DND-41 (cell line): ENCODE results near the gene GNAT1.
"Not testable (repeated sequence)": the region's sequence is repeated elsewhere in the genome, so short reads cannot be mapped to it uniquely, and the experiment has no call there.

Experiments
- ATAC-seq: fragments of 200-7000 bp; cut with Tn5 transposase; 3 replicates; pipeline ENCODE4 v1.9.1; 2021; ENCODE audit warnings: low read depth; ENCODE audit not compliant: insufficient read depth
- DNase-seq: peaks from one replicate; pipeline ENCODE4 v3.0.0-alpha.2; 2020
- H2AFZ ChIP-seq: 2 replicates; pipeline ENCODE4 v1.6.0; 2012; ENCODE audit warnings: low read depth, low read length
- H3K27ac ChIP-seq: 2 replicates; pipeline ENCODE4 v1.5.1; 2012; ENCODE audit warnings: low read length, inconsistent platforms
- H3K27me3 ChIP-seq: fragments of 200-600 bp; sonication (generic); 2 replicates; pipeline ENCODE4 v1.6.0; 2012; ENCODE audit warnings: low read length, mild to moderate bottlenecking, inconsistent platforms; ENCODE audit not compliant: insufficient read depth, poor library complexity
- H3K36me3 ChIP-seq: 2 replicates; pipeline ENCODE4 v1.5.1; 2012; ENCODE audit warnings: low read length, inconsistent platforms; ENCODE audit not compliant: insufficient read depth
- H3K4me1 ChIP-seq: 2 replicates; pipeline ENCODE4 v1.5.1; 2012; ENCODE audit warnings: mild to moderate bottlenecking, low read length; ENCODE audit not compliant: insufficient read depth
- H3K4me2 ChIP-seq: 2 replicates; pipeline ENCODE4 v1.6.0; 2012; ENCODE audit warnings: mild to moderate bottlenecking, moderate library complexity, low read length, inconsistent platforms; ENCODE audit not compliant: insufficient read depth
- H3K4me3 ChIP-seq, 2 experiments: fragments of 200-600 bp in 1 of 2; shearing (Covaris generic) in 1 of 2; 2 replicates each; pipeline ENCODE4 v1.5.1; 2012 to 2016; ENCODE audit warnings: inconsistent platforms in 2 of 2, low read length in 2 of 2, mild to moderate bottlenecking in 2 of 2, low read depth in 1 of 2, moderate library complexity in 1 of 2
- H3K79me2 ChIP-seq: 2 replicates; pipeline ENCODE4 v1.6.0; 2012; ENCODE audit warnings: low read length, inconsistent platforms; ENCODE audit not compliant: insufficient read depth
- H3K9ac ChIP-seq: 2 replicates; pipeline ENCODE4 v1.6.0; 2012; ENCODE audit warnings: low read depth, mild to moderate bottlenecking, inconsistent platforms, low read length, moderate library complexity
- H3K9me3 ChIP-seq: 2 replicates; pipeline ENCODE4 v1.5.1; 2012; ENCODE audit warnings: low read length, moderate library complexity, mild to moderate bottlenecking, inconsistent platforms; ENCODE audit not compliant: insufficient read depth, severe bottlenecking
- H4K20me1 ChIP-seq: 2 replicates; pipeline ENCODE4 v1.6.0; 2012; ENCODE audit warnings: low read length; ENCODE audit not compliant: insufficient read depth
- CTCF ChIP-seq: IDR thresholded peaks from 2 replicates; pipeline ENCODE4 v1.5.1; 2012; ENCODE audit warnings: borderline replicate concordance, low read length, moderate library complexity, mild to moderate bottlenecking; ENCODE audit not compliant: poor library complexity, severe bottlenecking; ENCODE audit errors: extremely low read depth
- EZH2 ChIP-seq: IDR thresholded peaks from 3 replicates; pipeline ENCODE4 v1.6.1; 2012; ENCODE audit warnings: borderline replicate concordance, low read depth, mild to moderate bottlenecking, moderate library complexity, low read length, inconsistent platforms; ENCODE audit not compliant: severe bottlenecking

Gene GNAT1

GRCh38 chr3:50224639-50225038 is 33.2 kb downstream of the GNAT1 start:
- Histone ChIP-seq H3K4me2 (no peak overlapping the region), H3K27me3 (no peaks in the 10 kb centered on the region), H3K79me2 (peaks cover 9% of the 10 kb centered on the region), H4K20me1 (no peaks in the 10 kb centered on the region), H3K36me3 (no peaks in the 10 kb centered on the region; the same call in 1 of the 2 replicates), H2AFZ (no peak overlapping the region), H3K4me1 (peaks cover 32% of the 10 kb centered on the region), H3K9ac (no peak overlapping the region), H3K27ac (no peak overlapping the region), H3K9me3 (no peaks in the 10 kb centered on the region), H3K4me3 (no peak overlapping the region)
- ATAC-seq (no peak), DNase-seq (no peak)
- TF ChIP-seq EZH2: no peak
- no peak for TF ChIP-seq CTCF

- DNase-seq (no peak), ATAC-seq (peak; percentile 25)
- no peaks in the 10 kb centered on the region for H4K20me1 ChIP-seq
- H3K9me3 ChIP-seq: no peaks in the 10 kb centered on the region
- no peaks in the 10 kb centered on the region; the same call in 1 of the 2 replicates for H3K36me3 ChIP-seq
- TF ChIP-seq EZH2 (no peak), CTCF (no peak)
- peaks cover 9% of the 10 kb centered on the region for H3K79me2 ChIP-seq
- H3K9ac ChIP-seq: peak overlapping the region; percentile 83
- H3K4me2 ChIP-seq: peak overlapping the region; percentile 95
- peaks cover 32% of the 10 kb centered on the region for H3K4me1 ChIP-seq
- peak overlapping the region; percentile 63 for H3K27ac ChIP-seq
- peak overlapping the region; percentile 62 to 82; a peak in 3 of 4 replicates for H3K4me3 ChIP-seq
- H3K27me3 ChIP-seq: no peaks in the 10 kb centered on the region
- H2AFZ ChIP-seq: peak overlapping the region; percentile 91
Observed at GRCh38 chr3:50226888-50227389, 35.5 kb downstream of the GNAT1 start.

GRCh38 chr3:50227390-50228183 is 36.2 kb downstream of the GNAT1 start:
- H3K4me2 ChIP-seq: peak overlapping the region; percentile 95
- TF ChIP-seq EZH2: no peak
- peak; percentile 75 for TF ChIP-seq CTCF
- peak overlapping the region; percentile 97 for H2AFZ ChIP-seq
- H3K79me2 ChIP-seq: peaks cover 9% of the 10 kb centered on the region
- peak overlapping the region; percentile 62 to 82 for H3K4me3 ChIP-seq
- DNase-seq (peak; percentile 92), ATAC-seq (peak; percentile 89)
- no peaks in the 10 kb centered on the region for H4K20me1 ChIP-seq
- peaks cover 32% of the 10 kb centered on the region for H3K4me1 ChIP-seq
- H3K27me3 ChIP-seq: no peaks in the 10 kb centered on the region
- H3K27ac ChIP-seq: peak overlapping the region; percentile 89
- no peaks in the 10 kb centered on the region for H3K9me3 ChIP-seq
- peak overlapping the region; percentile 83 for H3K9ac ChIP-seq
- H3K36me3 ChIP-seq: no peaks in the 10 kb centered on the region; the same call in 1 of the 2 replicates

GRCh38 chr3:50228184-50228763 is 36.9 kb downstream of the GNAT1 start:
- Histone ChIP-seq H3K27ac (peak overlapping the region; percentile 89), H3K4me3 (peak overlapping the region; percentile 62 to 82; a peak in 3 of 4 replicates), H3K9ac (peak overlapping the region; percentile 83), H3K4me2 (peak overlapping the region; percentile 95), H3K4me1 (peaks cover 32% of the 10 kb centered on the region), H2AFZ (peak overlapping the region; percentile 97)
- not testable (repeated sequence) for H3K9me3 ChIP-seq, H4K20me1 ChIP-seq, H3K79me2 ChIP-seq, H3K36me3 ChIP-seq, H3K27me3 ChIP-seq, ATAC-seq, DNase-seq
